K562 (cell line): Measurements from ENCODE around the gene SLC48A1. TPM values are rescaled to one million over a fixed set of nuclear protein-coding genes. Genes with fewer than 3 reads are reported as not detected.

Source experiments
- ARNT ChIP-seq, 2 experiments: fragments of 450-650 bp; IDR thresholded peaks; 2 replicates each; pipeline ENCODE4 v1.6.1; 2016; ENCODE audit warnings: mild to moderate bottlenecking in 1 of 2
- ATF1 ChIP-seq, 2 experiments: fragments of 450-650 bp in 1 of 2; IDR thresholded peaks; 2 replicates each; pipeline ENCODE4 v1.6.1; 2016; ENCODE audit warnings: missing compliant biosample characterization in 1 of 2, missing genetic modification characterization in 1 of 2
- CTCF ChIP-seq, 3 experiments: IDR thresholded peaks in 2 of 3; conservative IDR thresholded peaks in 1 of 3; 2 replicates each; pipeline ENCODE4 v1.5.1; 2011 to 2012; ENCODE audit warnings: low read length in 3 of 3, mild to moderate bottlenecking in 3 of 3, control low read depth in 2 of 3, improper control_type of control experiment in 1 of 3, inconsistent platforms in 1 of 3, low read depth in 1 of 3, mixed read lengths in 1 of 3, moderate library complexity in 1 of 3; ENCODE audit not compliant: insufficient read depth in 2 of 3
- DEAF1 ChIP-seq: fragments of 450-650 bp; formaldehyde crosslinking; IDR thresholded peaks from 2 replicates; pipeline ENCODE4 v1.4.0; 2020; ENCODE audit warnings: mild to moderate bottlenecking, moderate library complexity
- KLF13 ChIP-seq: fragments of 450-650 bp; IDR thresholded peaks from 2 replicates; pipeline ENCODE4 v1.6.1; 2016; ENCODE audit warnings: missing genetic modification characterization, low read depth, mild to moderate bottlenecking, missing compliant biosample characterization, moderate library complexity, borderline replicate concordance
- OTX1 ChIP-seq: fragments of 450-650 bp; formaldehyde crosslinking; IDR thresholded peaks from 2 replicates; pipeline ENCODE4 v1.4.0; 2022; ENCODE audit warnings: mild to moderate bottlenecking
- RBFOX2 ChIP-seq: fragments of 200-400 bp; formaldehyde crosslinking; IDR thresholded peaks from 2 replicates; pipeline ENCODE4 v1.6.1; 2017; ENCODE audit warnings: low read depth, mild to moderate bottlenecking, low read length, moderate library complexity
- RCOR1 ChIP-seq, 2 experiments: IDR thresholded peaks; 2 replicates each; pipeline ENCODE4 v1.6.1; 2012; ENCODE audit warnings: low read depth in 2 of 2, low read length in 2 of 2, borderline replicate concordance in 1 of 2, improper control_type of control experiment in 1 of 2
- RREB1 ChIP-seq: fragments of 250-450 bp; sonication (Bioruptor Pico); IDR thresholded peaks from 2 replicates; pipeline ENCODE4 v1.4.0; 2020
- SAFB2 ChIP-seq: fragments of 200-400 bp; formaldehyde crosslinking; IDR thresholded peaks from 2 replicates; pipeline ENCODE4 v1.6.1; 2018; ENCODE audit warnings: borderline replicate concordance, low read length, low read depth, moderate library complexity; ENCODE audit not compliant: severe bottlenecking
- SMC3 ChIP-seq: conservative IDR thresholded peaks from 2 replicates; pipeline ENCODE4 v1.6.1; 2011; ENCODE audit warnings: low read depth, low read length, improper control_type of control experiment; ENCODE audit not compliant: insufficient read depth
- ZNF280A ChIP-seq: fragments of 450-650 bp; IDR thresholded peaks from 2 replicates; pipeline ENCODE4 v1.6.1; 2018; ENCODE audit warnings: mild to moderate bottlenecking, low read depth; ENCODE audit not compliant: partially characterized antibody
- ZNF324 ChIP-seq: fragments of 250-450 bp; sonication (Bioruptor Pico); IDR thresholded peaks from 2 replicates; pipeline ENCODE4 v1.4.0; 2020; ENCODE audit warnings: mild to moderate bottlenecking
- ZNF780A ChIP-seq: fragments of 250-450 bp; sonication (Bioruptor Pico); IDR thresholded peaks from 2 replicates; pipeline ENCODE4 v1.5.0; 2021; ENCODE audit warnings: mild to moderate bottlenecking
- polyA plus RNA-seq, 8 experiments: library from polyadenylated mRNA; depleted of rRNA in 4 of 8; stranded (reverse) in 5 of 8; unstranded in 3 of 8; fragments of >200 nt; fragmentation: Nextera tagmentation in 2 of 8; fragmentation: Illumina TruSeq in 1 of 8; extraction: Ambion mirVana in 2 of 8; extraction: Trizol in 1 of 8; gene quantifications; 2 replicates each; pipeline versions ENCODE4 v1.2.1 to v1.2.3, GENCODE V29; 2011 to 2014; ENCODE audit warnings: inconsistent platforms in 1 of 8, missing spikeins in 1 of 8
- total RNA-seq, 7 experiments: library from RNA; depleted of rRNA in 6 of 7; stranded (reverse); fragments of >200 nt in 6 of 7; fragmentation: Illumina TruSeq in 2 of 7; extraction: Trizol in 2 of 7; gene quantifications; 2 replicates each; pipeline versions ENCODE4 v1.2.1 to v1.2.3, GENCODE V29; 2011 to 2021; ENCODE audit warnings: low replicate concordance in 1 of 7

The SLC48A1 gene
- total and polyA plus RNA-seq, 9 of the 15 experiments (the other 6 are each of a cell fraction or from before 2014, with no cell fraction given), result 10.7 to 37.5 (median 18.7) TPM

GRCh38 chr12:47767216-47767724 is 5.8 kb upstream of the SLC48A1 start (continued):
- peak; percentile 75 to 87 (median 76) for TF ChIP-seq CTCF (IDR thresholded peaks at IDR 0.05 in 2 of 3, conservative IDR thresholded peaks at IDR 0.05 in 1 of 3; ENCODE audit: insufficient read depth in 2 of 3, low read depth in 1 of 3, low read length in 3 of 3)
- no peak for TF ChIP-seq RBFOX2
- no peak for TF ChIP-seq OTX1 (CRISPR knock-in tag)
- TF ChIP-seq ZNF280A, result no peak
- no peak for TF ChIP-seq ARNT (IDR thresholded peaks at IDR 0.05)
- TF ChIP-seq SMC3, result peak; percentile 55
- no peak for TF ChIP-seq ZNF780A (CRISPR knock-in tag)
- no peak for TF ChIP-seq SAFB2
- TF ChIP-seq RREB1 (CRISPR knock-in tag), result no peak
- no peak for TF ChIP-seq ZNF324 (CRISPR knock-in tag)
- peak; percentile 34; the same call in 1 of the 2 replicates for TF ChIP-seq DEAF1
- TF ChIP-seq RCOR1 (IDR thresholded peaks at IDR 0.05; ENCODE audit: borderline replicate concordance in 1 of 2, low read depth in 2 of 2, low read length in 2 of 2), result peak in 1 of 2 experiments; percentile 12; a peak in 1 of 4 replicates
- TF ChIP-seq KLF13 (tag), result no peak
- TF ChIP-seq ATF1 (CRISPR knock-in tag; IDR thresholded peaks at IDR 0.05), result no peak
- TF ChIP-seq ATF1 (tag; IDR thresholded peaks at IDR 0.05), result no peak
